LNCaP clone FGC (cell line): Measurements from ENCODE around the gene CHI3L1.

Experiments
- DNase-seq: peaks from one replicate; pipeline ENCODE4 v3.0.0-alpha.2; 2011; ENCODE audit warnings: low read depth
- H3K4me3 ChIP-seq: 2 replicates; pipeline ENCODE4 v1.5.1; 2011; ENCODE audit warnings: mild to moderate bottlenecking, low read depth, low read length, control low read depth
- TF ChIP-seq, protein P1 (sequence below): IDR thresholded peaks from 2 replicates; pipeline ENCODE4 v1.5.1; 2012; ENCODE audit warnings: mild to moderate bottlenecking; ENCODE audit not compliant: control insufficient read depth, insufficient read depth; ENCODE audit errors: extremely low read depth

CHI3L1 gene

GRCh38 chr1:203165800-203166161, 20.7 kb downstream of the CHI3L1 start:
- H3K4me3 ChIP-seq, result no peak overlapping the region
- TF ChIP-seq, protein P1, sequence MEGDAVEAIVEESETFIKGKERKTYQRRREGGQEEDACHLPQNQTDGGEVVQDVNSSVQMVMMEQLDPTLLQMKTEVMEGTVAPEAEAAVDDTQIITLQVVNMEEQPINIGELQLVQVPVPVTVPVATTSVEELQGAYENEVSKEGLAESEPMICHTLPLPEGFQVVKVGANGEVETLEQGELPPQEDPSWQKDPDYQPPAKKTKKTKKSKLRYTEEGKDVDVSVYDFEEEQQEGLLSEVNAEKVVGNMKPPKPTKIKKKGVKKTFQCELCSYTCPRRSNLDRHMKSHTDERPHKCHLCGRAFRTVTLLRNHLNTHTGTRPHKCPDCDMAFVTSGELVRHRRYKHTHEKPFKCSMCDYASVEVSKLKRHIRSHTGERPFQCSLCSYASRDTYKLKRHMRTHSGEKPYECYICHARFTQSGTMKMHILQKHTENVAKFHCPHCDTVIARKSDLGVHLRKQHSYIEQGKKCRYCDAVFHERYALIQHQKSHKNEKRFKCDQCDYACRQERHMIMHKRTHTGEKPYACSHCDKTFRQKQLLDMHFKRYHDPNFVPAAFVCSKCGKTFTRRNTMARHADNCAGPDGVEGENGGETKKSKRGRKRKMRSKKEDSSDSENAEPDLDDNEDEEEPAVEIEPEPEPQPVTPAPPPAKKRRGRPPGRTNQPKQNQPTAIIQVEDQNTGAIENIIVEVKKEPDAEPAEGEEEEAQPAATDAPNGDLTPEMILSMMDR, result no peak
- DNase-seq, result no peak

DNA sequence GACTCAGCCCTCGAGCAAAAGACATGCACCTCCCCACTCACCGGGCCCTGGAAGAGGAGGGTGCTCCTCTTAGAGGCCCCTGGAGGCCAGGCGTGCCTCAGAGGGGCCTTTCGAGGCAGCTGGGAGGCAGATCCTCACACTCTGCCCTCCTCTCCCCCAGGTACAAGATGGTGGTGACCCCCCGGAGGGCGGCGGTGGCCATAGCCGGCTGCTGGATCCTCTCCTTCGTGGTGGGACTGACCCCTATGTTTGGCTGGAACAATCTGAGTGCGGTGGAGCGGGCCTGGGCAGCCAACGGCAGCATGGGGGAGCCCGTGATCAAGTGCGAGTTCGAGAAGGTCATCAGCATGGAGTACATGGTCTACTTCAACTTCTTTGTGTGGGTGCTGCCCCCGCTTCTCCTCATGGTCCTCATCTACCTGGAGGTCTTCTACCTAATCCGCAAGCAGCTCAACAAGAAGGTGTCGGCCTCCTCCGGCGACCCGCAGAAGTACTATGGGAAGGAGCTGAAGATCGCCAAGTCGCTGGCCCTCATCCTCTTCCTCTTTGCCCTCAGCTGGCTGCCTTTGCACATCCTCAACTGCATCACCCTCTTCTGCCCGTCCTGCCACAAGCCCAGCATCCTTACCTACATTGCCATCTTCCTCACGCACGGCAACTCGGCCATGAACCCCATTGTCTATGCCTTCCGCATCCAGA, 21.3 kb downstream of the CHI3L1 start:
- TF ChIP-seq, protein P1, result no peak
- DNase-seq, result no peak
- no peak overlapping the region for H3K4me3 ChIP-seq

GRCh38 chr1:203163891-203164635, 22.4 kb downstream of the CHI3L1 start:
- TF ChIP-seq, protein P1, result no peak
- DNase-seq, result no peak
- no peak overlapping the region for H3K4me3 ChIP-seq

DNA sequence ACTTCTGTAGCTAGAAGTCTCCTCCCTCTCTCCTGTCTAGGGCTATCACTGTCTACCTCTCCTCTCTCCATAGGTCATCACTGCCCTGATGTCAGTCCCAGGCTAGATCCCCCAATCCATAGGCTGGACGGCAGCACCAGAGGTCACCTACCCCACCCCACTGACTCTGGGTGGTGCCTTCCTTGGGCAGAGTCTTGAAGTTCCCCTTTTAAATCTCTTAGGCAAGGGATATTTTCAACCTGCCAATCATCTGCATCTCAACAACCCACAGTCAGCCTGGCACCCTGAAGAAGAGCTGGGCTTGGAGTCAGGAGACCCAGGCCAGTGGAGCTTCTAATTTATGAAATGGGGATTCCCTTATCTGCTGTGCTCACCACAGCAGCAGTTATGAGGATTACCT, 24.1 kb downstream of the CHI3L1 start:
- H3K4me3 ChIP-seq, result no peak overlapping the region
- TF ChIP-seq, protein P1, result no peak
- no peak for DNase-seq

DNA sequence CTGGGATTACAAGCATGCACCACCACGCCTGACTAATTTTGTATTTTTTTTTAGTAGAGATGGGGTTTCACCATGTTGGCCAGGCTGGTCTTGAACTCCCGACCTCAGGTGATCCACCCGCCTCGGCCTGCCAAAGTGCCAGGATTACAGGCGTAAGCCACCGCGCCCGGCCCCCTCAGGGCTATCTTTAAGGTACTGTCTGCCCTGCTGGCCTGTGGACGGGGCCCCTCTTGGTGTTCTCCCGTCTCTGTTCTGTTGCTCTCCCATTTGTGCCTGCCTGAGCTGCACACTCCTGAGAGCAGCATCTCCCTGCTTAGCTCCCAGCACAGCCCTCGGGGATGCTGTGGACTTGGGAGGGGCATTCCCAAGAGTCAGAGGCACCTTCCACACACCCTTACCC, 24.8 kb downstream of the CHI3L1 start:
- H3K4me3 ChIP-seq, result no peak overlapping the region
- TF ChIP-seq, protein P1, result no peak
- no peak for DNase-seq

DNA sequence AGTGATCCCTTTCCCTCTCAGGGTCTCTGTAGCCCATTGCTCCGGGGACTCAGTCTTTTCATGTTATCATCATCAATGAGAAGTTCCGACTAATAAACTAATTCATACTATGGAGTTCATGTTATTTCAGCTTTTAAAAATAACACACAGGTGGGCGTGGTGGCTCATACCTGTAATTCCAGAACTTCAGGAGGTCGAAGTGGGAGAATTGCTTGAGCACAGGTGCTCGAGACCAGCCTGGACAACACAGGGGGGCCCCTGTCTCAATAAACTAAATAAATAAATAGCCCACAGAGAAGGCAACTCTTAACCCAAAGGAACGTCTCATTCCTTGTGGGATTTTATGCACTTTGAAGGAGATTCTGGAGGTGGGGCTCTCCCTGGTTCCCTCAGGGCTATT, 25.3 kb downstream of the CHI3L1 start:
- DNase-seq, result no peak
- no peak overlapping the region for H3K4me3 ChIP-seq
- TF ChIP-seq, protein P1, result no peak

DNA sequence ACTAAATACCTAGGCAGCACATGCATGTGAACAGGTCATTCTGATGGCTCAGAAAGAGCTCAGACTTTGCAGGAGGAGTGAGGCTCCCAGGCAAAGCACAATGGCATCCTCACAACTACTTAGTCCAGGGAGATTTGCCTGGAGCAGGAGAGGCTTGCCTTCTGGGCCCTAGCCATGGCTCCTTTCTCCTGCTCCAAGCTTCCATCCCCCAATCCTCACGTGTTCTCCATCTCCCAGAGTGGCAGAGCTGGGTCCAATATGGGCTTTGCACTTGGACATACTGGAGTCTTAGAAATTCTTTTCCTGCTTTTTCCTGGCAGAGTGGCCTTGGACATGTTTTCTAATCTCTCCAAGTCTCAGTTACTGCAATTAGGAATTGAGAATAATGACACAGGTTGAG, 26.7 kb downstream of the CHI3L1 start:
- DNase-seq, result no peak
- TF ChIP-seq, protein P1, result no peak
- H3K4me3 ChIP-seq, result no peak overlapping the region
